ENCODE measurements around the gene ACTR2. TPM values are rescaled to one million over a fixed set of nuclear protein-coding genes. Genes with fewer than 3 reads are reported as not detected.

ACTR2 gene
- total and polyA plus RNA-seq, 2 of the 13 experiments (the other 11 are each of a cell fraction or from before 2014, with no cell fraction given): 51.2 to 100 TPM

- TF ChIP-seq E2F2 (CRISPR knock-in tag; IDR thresholded peaks at IDR 0.05; ENCODE audit: borderline replicate concordance) (peak; percentile 63; the same call in 1 of the 2 replicates), PAXIP1 (CRISPR knock-in tag; conservative IDR thresholded peaks at IDR 0.05) (no peak), TFDP2 (CRISPR knock-in tag; IDR thresholded peaks at IDR 0.05) (no peak), ATF3 (CRISPR knock-in tag; IDR thresholded peaks at IDR 0.05) (no peak), SMC3 (IDR thresholded peaks at IDR 0.05; ENCODE audit: low read length) (no peak), CHD2 (IDR thresholded peaks at IDR 0.05; ENCODE audit: low read depth, low read length) (no peak), SMAD3 (CRISPR knock-in tag; IDR thresholded peaks at IDR 0.05) (no peak), ZNF646 (CRISPR knock-in tag; IDR thresholded peaks at IDR 0.05) (no peak), MATR3 (CRISPR knock-in tag; IDR thresholded peaks at IDR 0.05) (no peak), BHLHE40 (IDR thresholded peaks at IDR 0.05; ENCODE audit: low read length) (no peak), ZNF629 (CRISPR knock-in tag; conservative IDR thresholded peaks at IDR 0.05) (no peak), HNRNPK (IDR thresholded peaks at IDR 0.05; ENCODE audit: low read depth, low read length, poor library complexity, severe bottlenecking) (no peak), ARHGAP35 (CRISPR knock-in tag; IDR thresholded peaks at IDR 0.05; ENCODE audit: borderline replicate concordance) (no peak), NFATC3 (CRISPR knock-in tag; IDR thresholded peaks at IDR 0.05) (no peak), ZNF782 (CRISPR knock-in tag; IDR thresholded peaks at IDR 0.05; ENCODE audit: borderline replicate concordance) (no peak; the same call in 1 of the 2 replicates), PHF20 (CRISPR knock-in tag; IDR thresholded peaks at IDR 0.05) (no peak), MAZ (IDR thresholded peaks at IDR 0.05; ENCODE audit: borderline replicate concordance, low read depth, low read length) (no peak), MAZ (CRISPR knock-in tag; IDR thresholded peaks at IDR 0.05; ENCODE audit: low read depth) (no peak)
Observed at GRCh38 chr2:65227020-65227455, 593 bp upstream of the ACTR2 start (continued).

All from HepG2 (cell line).